COLO668 (cell line): Measurements from ENCODE around the gene AOC2.
"Not testable (repeated sequence)": the region's sequence is repeated elsewhere in the genome, so short reads cannot be mapped to it uniquely, and the experiment has no call there.

Source experiments
- DNase-seq: peaks from one replicate; lab custom pipeline; 2025; ENCODE audit not compliant: unreplicated experiment; lab: John Stamatoyannopoulos, UW

The AOC2 gene

DNA sequence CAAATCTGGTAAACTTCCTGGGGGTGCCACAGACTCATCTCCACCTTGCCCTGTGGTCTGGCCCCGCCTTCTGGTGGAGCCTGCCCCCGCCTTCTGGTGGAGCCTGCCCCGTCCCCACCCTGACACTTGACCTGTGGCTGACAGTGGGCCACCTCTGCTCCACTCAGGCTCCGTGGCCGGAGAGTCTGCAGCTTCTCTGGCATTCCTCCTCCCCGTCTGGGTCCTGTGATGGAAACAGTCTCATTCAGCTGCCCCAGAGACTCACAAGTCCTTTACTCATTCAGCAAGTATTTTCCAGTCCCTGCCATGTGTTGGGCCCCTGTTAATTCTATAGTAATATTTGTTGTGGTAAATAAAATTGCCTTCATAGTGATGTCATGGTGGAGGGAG is 35.2 kb downstream of the AOC2 start:
- DNase-seq = no peak

DNA sequence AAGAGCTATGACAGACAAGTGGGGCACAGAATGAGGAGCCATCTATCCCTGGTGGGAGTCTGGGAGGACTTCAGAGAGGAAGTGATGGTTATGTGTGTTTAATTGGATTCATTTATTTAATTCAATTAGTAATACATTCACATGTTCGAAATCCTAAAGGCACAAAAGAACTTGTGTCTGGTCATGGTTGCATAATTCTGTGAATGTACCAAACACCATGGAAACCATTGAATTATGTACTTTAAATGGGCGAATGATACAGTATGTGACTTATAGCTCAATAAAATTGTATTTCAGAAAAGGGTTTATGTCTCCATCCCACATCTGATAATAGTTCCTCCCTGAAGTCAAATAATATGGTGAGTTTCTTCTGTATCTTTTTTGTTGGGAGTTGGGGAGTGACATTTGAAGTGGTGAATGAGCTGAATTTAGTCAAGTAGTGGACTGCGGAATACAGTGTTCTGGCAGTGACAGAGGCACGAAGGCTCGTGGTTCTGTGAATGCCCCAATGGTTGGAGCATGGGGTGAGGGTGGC is 36.5 kb downstream of the AOC2 start:
- DNase-seq = no peak

DNA sequence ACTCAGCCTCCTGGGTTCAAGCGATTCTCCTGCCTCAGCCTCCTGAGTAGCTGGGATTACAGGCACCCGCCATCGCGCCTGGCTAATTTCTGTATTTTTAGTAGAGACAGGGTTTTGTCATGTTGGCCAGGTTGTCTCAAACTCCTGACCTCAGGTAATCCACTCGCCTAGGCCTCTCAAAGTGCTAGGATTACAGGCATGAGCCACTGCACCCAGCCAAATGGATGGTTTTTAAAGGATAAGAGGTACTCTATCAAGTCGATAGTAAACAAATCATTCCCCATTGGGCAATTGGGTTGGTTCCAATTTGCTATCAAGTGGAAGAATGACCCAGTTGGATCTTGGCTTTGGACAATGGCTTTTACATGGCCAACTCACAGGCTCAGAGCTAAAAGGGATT is 37.3 kb downstream of the AOC2 start:
- not testable (repeated sequence) for DNase-seq

DNA sequence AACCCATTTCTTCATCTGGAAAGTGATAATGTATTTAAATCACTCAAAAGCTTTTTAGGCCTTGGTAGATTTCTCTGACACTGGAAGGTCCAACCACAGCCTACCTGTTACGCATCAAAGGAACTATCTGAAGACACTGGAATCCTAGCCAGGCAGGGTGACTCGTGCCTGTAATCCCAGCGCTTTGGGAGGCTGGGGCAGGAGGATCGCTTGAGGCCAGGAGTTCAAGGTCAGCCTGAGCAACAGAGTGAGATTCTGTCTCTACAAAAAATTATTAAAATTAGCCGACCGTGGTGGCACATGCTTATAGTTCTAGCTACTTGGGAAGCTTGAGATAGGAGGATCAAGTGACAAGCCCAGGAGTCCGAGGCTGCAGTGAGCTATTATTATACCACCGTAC is 37.8 kb downstream of the AOC2 start:
- DNase-seq = no peak

DNA sequence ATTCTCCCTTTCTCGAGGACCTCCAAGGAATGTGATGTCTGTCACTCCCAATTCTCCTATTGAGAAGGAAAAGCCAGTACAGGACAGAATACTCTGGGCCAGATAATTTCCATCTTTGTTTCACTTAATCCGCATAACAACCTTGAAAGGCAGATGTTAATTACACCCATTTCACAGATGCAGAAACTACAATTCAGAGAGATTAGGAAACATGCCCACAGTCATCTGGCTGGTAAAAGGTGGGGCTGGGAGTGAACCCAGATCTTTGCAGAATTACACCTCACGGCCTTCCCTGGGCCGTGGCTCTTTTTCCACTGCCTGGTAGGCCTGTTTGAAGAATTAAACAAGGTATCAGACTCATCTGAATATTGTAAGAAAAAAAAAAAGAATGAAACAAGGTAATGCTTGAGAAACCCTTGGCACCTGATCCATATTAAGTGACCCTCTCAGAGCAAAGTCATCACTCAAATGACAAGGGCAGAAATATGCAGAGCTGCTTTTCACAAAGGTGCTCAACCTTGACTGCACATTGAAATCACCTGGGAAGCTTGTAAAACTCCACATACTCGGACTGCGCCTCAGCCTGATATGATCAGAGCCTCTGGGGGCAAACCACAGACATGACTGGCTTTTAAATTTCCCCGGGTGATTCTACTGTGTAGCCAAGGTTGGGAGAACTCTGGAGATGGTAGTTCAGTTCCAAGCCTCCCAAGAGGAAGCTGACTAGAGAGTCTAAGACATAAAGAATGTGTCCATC is 39.6 kb downstream of the AOC2 start:
- DNase-seq = no peak

DNA sequence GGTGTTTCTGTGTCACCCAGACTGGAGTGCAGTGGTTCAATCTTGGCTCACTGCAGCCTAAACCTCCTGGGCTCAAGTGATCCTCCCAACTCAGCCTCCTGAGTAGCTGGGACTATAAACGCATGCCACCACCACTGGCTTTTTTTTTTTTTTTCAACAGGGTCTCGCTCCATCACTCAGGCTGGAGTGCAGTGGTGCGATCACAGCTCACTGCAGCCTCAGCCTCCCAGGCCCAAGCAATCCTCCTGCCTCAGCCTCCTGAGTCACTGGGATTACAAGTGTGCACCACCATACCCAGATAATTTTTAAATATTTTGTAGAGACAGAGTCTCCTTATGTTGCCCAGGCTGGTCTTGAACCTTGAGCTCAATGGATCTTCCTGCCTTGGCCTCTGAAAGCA is 41.4 kb downstream of the AOC2 start:
- DNase-seq = not testable (repeated sequence)

DNA sequence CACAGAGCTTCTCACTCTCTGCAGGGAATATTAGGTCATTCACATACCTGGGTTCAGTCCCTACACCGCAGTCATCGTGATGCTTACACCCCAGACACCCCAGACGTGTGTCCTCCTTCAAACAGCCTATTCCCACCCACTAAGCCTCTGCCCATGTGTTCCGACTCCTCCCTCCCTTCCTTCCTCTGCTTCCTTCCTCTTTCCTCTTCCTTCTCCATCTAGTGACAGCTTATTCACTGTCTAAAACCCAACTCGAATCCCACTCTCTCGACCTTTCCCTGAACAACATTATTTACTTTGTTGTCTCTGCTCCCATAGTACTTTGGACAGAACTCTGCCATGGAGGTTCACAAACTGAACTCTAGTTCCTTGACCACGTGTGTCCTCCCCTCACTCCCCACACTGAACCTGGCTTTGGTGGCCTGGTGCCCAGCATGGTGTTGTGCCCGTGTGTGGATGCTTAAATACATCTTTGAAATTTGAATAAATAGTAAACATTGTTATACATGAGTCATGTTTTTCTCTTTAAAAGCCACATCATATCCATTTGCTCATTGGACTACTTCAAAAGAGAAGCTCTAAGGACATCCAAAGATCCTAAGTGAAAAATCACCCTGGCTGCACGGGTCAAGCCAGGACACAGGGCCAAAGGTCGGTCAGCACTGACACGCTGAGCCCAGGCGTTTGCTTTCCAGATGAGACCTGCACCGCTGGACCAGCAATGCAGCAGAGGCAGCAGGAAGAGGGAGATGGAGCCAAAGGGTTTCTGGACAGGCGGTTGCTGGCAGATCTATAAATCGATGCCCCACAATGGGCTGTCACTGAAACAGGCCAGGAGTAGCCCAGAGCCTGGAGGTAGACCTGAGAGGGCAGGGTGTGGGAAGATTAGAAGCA is 42.1 kb downstream of the AOC2 start:
- DNase-seq = no peak

DNA sequence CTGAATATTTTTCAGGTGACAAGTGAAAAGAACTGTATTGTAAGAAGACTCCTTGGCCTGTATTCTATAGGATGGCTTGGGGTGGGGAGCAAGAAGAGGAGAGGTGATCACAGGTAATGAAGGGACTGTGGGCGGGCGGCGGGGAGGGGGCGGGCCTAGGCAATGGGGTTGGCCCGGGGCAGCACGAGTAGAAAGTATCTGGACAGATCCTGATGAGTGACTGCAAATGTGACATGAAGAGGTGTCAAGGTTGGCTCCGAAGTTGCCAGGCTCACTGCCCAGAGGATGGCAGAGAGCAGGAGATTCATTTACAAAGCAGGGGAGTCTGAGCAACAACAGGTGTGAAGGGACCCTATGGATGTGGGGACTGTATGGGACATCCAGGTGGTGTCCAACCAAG is 45.4 kb downstream of the AOC2 start:
- DNase-seq = no peak

DNA sequence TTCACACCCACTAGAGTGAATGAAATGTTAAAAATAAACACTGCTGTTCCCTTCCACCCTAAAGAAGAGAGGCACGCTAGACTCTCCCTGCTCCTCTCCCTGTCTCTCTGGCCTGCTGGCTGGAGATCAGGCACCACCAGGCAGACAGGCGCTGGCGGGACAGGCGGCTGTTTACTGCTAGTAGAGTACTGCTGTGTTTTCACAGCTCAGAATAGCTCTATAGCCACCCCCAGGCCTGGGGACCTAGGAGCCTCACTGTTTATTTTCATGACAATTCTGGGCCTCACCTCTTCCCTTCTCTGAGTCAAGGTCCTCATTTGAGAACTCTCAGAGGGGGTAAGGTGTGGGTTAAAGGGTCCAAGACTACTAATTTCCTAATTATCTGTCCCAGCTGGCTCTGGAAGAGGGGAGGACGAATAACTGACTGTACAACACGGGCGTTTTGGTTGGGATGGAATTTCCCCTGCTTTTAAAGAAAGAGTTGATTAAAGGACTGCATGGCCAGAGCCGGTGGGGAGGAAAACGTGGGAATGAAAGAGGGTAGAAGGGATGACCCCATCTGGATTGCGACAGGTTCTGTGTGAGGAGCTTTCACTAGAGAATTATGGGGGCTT is 47.3 kb downstream of the AOC2 start:
- DNase-seq = no peak

DNA sequence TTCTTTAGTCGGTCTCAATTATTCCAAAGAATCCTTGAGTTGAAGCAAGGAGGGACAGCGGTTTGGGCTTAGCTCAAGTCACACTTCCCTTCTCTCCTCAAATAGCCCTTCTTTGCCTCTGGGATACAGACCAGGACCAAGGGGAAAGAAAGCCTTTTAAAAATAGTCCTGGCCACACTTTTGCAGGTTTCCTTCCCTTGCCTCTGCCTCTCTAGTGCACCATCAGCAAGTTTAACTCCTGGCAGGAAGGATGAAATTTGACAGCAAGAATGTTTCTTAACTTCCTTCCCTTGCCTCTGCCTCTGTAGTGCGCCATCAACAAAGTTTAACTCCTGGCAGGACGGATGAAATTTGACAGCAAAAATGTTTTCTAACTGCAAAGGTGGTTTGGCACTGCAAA is 49.0 kb downstream of the AOC2 start:
- no peak for DNase-seq

DNA sequence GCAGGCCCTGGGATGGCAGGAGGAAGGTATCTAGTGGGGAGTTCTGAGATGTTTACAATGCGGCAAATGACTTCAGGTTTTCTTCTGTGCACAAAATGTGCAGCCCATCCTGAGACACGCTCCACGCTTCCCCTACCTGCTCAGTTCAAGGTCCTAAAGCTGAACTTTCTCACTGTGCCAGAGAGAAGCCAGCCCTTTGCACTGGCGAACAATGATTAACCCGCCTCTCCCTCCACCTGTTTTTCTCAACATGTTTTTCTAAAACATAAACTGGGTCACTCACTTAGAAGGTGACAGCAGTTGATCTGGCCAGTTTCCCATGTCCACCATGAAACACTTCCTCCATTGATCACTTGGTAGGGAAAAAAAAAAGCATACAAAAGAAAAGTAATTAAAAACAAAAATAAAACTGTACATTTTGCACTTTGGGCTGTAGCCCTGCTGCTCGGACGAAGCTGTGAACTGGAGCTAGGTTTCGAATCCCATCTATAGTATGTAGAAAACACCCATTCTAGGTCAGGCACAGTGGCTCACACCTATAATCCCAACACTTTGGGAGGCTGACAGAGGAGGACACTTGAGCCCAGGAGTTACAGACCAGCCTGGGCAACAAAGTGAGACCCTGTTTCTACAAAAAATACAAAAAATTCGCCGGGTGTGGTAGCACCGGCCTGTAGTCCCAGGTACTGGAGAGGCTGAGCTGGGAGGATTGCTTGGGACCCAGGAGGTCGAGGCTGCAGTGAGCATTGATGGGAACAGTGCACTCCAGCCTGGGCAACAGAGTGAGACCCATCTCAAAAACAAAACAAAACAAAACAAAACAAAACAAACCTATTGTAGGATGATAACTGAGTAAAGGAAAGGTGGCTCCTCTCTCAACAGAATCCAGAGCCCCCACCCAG is 50.2 kb downstream of the AOC2 start:
- DNase-seq = no peak

DNA sequence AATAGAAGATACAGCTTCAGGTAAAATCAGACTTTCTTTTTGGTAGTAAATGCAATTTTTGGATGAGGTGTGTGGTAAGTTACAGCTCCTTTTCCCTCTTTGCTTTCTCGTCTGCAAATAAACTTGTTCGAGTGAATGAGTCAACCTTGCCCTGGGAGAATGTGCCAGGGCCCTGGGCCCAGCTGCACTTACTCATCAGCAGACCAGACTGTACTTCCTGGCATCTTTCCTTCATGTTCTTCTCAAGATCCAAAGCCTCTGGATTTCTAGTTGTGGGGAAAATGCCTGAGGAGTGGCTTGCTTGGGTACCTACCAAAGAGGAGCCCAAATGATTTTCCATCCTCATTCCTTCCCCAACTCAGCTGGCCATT is 50.8 kb downstream of the AOC2 start:
- DNase-seq = no peak

DNA sequence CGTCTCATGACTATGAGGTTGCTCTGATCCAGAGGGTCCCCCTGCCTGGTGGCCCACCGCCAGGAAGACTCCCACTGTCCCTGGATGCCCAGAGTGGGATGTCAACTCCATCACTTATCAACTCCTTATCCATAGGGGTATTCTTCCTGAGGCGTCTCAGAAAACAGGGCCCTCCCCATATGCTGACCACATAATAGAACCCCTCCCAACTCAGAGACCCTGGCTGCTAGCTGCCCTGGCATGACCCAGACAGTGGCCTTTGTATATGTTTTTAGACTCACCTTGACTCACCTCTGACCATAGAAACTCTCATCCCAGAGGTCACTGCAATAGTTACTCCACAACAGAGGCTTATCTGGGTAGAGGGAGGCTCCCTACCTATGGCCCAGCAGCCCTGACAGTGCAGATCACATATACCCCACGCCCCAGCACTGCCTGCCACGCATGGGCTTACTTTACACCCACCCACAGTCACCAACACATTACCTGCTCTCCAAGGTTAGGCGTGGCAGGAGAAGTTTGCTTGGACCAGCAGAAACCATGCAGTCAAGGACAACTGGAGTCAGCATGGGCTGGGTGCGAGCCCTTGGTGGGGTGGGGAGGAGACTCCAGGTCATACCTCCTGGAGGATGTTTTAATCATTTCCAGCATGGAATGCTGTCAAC is 53.9 kb downstream of the AOC2 start:
- no peak for DNase-seq

DNA sequence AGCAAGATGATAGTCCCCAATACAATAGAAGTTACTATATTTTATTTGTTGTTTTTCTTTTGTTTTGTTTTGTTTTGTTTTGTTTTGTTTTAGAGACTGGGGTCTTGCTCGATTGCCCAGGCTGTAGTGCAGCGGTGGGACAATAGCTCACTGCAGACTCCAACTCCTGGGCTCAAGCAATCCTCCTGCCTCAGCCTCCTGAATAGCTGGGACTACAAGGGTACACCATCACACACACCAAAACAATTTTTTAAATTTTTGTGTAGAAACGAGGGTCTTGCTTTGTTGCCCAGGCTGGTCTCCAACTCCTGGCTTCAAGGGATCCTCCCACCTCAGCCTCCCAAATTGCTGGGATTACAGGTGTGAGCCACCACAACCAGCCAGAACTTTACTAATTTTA is 55.6 kb downstream of the AOC2 start:
- DNase-seq = not testable (repeated sequence)
